EL (cell line): Measurements from ENCODE around the gene HBG2.
A peak's percentile ranks its signal among the peaks of the same experiment; 100 is the strongest.

Experiments
- DNase-seq: peaks from one replicate; pipeline ENCODE4 v3.0.0-alpha.2; 2016

The HBG2 gene

GRCh38 chr11:5247472-5248192 lies 6.9 kb downstream of the HBG2 start:
- no peak for DNase-seq

DNA sequence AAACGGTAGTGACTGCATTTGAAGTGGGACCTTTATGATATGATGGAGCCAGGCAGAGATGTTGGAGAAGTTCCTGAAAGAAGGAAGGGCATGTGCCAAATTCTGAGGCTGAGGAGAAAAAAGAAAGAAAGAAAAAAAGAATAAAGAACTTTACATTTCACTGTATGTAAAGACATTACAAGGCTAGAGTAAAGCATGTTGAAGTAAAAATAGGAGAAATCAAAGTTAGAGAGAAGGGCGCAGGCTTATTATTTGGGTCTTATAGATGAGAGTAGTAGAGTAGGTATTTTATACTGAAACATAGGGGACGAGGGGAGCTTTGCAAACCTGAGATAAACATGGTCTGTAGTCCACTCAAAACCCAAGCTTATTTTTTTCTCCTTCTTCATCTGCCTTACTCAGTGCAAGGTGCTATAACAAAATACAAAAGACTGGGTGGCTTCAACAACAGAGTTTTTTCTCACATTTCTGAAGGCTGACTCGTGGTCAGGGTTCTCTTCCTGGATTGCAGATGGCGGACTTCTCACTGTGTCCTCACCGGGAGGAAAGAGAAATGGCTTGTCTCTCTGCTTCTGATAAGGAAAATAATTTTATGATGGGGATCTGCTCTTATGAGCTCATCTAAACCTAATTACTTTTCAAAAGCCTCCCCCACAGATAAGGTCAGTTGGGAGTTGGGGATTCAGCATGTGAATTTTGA lies 7.7 kb downstream of the HBG2 start:
- peak; percentile 12 for DNase-seq

GRCh38 chr11:5245155-5245554 lies 9.4 kb downstream of the HBG2 start:
- no peak for DNase-seq

- no peak for DNase-seq
These were observed 10.8 kb downstream of the HBG2 start for GRCh38 chr11:5243816-5244180.

- DNase-seq: no peak
These were observed 11.4 kb downstream of the HBG2 start for GRCh38 chr11:5242933-5243815.

DNA sequence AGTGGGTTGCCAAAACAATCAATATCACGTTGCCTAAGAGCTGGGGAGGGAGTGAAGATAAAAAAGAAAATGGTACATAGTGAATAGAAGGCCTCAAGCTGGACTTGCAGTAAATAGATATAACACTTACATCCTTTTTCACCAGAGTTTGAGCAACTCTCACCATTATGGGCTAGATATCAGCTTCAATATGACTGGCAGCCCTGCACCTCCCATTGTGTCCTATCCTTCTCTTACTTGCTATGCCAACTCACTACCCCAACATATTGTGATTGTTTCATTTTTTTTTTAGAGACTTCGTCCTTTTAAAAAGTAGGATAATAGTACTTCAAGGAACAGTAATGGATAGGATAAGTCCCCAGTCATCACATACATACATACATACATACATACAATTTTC lies 12.4 kb downstream of the HBG2 start:
- no peak for DNase-seq

- no peak for DNase-seq
These were observed 13.1 kb downstream of the HBG2 start for GRCh38 chr11:5241458-5241857.

GRCh38 chr11:5240458-5240857 lies 14.1 kb downstream of the HBG2 start:
- DNase-seq: no peak

GRCh38 chr11:5240056-5240455 lies 14.5 kb downstream of the HBG2 start:
- DNase-seq: no peak

DNA sequence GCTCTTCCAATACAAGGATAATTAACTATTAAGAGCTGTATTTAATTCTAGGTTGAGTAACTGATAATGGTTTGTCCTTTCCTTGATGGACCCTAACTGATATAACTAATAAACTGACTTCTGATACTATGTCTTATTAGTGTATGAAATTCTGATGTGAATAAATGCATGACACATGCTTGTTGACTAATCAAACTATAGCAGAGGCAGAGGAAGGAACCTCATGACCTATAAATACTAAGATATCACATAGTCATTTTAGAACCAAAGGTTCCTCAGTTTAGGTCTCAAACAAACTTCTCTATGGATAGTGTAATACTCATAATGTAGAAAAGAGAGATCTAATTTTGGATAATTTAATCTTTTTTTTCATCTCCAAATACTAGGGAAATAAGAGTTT lies 15.5 kb downstream of the HBG2 start:
- DNase-seq: no peak

DNA sequence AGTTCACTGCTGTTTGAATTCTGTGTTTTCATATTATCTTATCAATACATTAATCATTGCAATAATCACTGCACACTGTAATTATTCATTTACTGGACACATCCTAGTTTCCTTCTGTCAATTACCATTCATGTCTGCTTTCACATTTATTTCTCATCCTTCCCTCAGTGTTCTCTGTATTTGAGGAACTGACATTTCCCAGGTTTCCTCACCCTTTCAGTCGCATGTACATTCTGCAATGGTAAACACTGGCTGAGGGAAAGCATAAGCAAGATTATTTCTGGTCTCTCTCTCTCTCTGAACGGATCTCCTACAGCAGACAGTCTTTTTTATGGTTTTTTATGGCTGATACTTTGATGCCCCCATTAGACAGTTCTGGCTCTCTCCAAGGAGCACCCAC lies 16.1 kb downstream of the HBG2 start:
- DNase-seq: no peak

DNA sequence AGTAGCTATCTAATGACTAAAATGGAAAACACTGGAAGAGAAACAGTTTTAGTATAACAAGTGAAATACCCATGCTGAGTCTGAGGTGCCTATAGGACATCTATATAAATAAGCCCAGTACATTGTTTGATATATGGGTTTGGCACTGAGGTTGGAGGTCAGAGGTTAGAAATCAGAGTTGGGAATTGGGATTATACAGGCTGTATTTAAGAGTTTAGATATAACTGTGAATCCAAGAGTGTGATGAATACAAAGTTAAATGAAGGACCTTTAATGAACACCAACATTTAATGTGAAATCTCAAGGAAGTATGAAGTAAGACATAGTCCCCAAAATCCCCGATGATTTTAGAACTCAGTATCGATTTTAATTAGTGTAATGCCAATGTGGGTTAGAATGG lies 17.2 kb downstream of the HBG2 start:
- no peak for DNase-seq

DNA sequence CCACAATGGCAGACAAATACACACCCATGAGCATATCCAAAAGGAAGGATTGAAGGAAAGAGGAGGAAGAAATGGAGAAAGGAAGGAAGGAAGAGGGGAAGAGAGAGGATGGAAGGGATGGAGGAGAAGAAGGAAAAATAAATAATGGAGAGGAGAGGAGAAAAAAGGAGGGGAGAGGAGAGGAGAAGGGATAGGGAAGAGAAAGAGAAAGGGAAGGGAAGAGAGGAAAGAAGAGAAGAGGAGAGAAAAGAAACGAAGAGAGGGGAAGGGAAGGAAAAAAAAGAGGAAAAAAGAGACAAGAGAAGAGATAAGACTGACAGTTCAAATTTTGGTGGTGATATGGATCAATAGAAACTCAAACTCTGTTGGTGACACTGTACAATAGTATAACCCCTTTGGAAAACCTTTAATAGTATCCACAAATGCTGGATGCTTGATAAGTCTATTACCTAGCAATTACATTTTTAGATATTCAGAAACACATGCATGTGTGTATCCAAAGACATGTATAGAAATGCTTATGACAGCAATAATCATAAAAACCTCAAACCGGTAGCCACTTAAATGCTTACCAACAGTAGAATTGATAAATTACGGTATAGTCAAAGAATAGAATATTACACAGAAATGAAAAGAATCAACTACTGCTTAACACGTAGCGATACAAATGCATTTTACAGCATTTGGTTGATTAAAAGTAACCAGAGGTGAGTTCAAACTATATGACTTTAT lies 19.1 kb downstream of the HBG2 start:
- DNase-seq: no peak

DNA sequence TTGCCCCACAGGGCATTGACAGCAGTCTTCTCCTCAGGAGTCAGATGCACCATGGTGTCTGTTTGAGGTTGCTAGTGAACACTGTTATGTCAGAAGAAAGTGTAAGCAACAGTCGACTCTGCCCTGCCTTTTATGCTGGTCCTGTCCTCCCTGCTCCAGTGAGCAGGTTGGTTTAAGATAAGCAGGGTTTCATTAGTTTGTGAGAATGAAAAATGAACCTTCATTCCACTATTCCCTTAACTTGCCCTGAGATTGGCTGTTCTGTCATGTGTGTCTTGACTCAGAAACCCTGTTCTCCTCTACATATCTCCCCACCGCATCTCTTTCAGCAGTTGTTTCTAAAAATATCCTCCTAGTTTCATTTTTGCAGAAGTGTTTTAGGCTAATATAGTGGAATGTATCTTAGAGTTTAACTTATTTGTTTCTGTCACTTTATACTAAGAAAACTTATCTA lies 20.2 kb downstream of the HBG2 start, which contains the start of gene HBD:
HBD (minus strand) TSS at position 103 of the 454 bp plus-strand sequence; CDS start at position 53, 50 bp downstream.
- DNase-seq: peak; percentile 18

- no peak for DNase-seq
These were observed 21.3 kb downstream of the HBG2 start for GRCh38 chr11:5233307-5233706.

GRCh38 chr11:5232821-5233220 lies 21.8 kb downstream of the HBG2 start:
- no peak for DNase-seq

- DNase-seq: no peak
These were observed 22.4 kb downstream of the HBG2 start for GRCh38 chr11:5232176-5232575.

- no peak for DNase-seq
These were observed 23.5 kb downstream of the HBG2 start for GRCh38 chr11:5231111-5231510.

- DNase-seq: no peak
These were observed 24.3 kb downstream of the HBG2 start for GRCh38 chr11:5230266-5230665.

GRCh38 chr11:5229796-5230195 lies 24.8 kb downstream of the HBG2 start:
- DNase-seq: no peak

DNA sequence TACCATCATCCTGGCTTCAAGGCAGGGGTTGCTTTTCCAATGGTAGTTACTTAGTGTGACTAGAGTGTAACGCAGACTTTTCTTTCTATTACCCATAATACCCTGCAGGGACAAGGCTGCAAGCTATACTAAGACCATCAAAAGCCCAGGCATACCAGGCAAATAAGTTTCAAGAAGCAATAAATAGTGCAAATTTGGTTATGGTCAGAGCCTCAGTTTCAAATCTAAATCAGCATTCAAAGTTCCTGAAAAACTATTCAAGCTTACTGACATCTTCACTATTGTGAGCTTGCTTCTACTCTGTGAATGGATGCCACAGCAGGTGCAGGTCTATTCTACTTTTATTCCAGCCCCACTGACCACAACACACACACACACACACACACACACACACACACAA lies 25.2 kb downstream of the HBG2 start:
- no peak for DNase-seq

- DNase-seq: no peak
These were observed 26.5 kb downstream of the HBG2 start for GRCh38 chr11:5228124-5228523.

DNA sequence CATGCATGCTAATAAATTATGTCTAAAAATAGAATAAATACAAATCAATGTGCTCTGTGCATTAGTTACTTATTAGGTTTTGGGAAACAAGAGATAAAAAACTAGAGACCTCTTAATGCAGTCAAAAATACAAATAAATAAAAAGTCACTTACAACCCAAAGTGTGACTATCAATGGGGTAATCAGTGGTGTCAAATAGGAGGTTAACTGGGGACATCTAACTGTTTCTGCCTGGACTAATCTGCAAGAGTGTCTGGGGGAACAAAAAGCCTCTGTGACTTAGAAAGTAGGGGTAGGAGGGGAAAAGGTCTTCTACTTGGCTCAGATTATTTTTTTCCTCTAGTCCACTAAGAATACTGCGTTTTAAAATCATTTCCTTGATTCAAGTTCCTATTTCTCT lies 26.9 kb downstream of the HBG2 start:
- no peak for DNase-seq
